Chondrocyte (in vitro differentiated cells): ENCODE data around the gene DMRTC2. TPM values are rescaled to one million over a fixed set of nuclear protein-coding genes. Genes with fewer than 3 reads are reported as not detected.

ENCODE experiments used
- DNase-seq: peaks from one replicate; pipeline ENCODE4 v3.0.0; 2021; ENCODE audit warnings: mixed read lengths, low spot score
- H3K27ac Mint-ChIP-seq: one replicate; pipeline ENCODE4 v1.8.0; 2021; ENCODE audit warnings: mild to moderate bottlenecking, moderate library complexity, mixed read lengths; ENCODE audit not compliant: unreplicated experiment
- H3K27me3 Mint-ChIP-seq: 2 replicates; pipeline ENCODE4 v1.8.0; 2021; ENCODE audit warnings: low read depth, mixed read lengths
- H3K36me3 Mint-ChIP-seq: 2 replicates; pipeline ENCODE4 v1.8.0; 2021; ENCODE audit warnings: low read depth, mixed read lengths
- H3K4me1 Mint-ChIP-seq: 2 replicates; pipeline ENCODE4 v1.8.0; 2021; ENCODE audit warnings: low read depth, mild to moderate bottlenecking, mixed read lengths
- H3K4me3 Mint-ChIP-seq: one replicate; pipeline ENCODE4 v1.8.0; 2021; ENCODE audit warnings: mild to moderate bottlenecking, moderate library complexity, mixed read lengths; ENCODE audit not compliant: unreplicated experiment
- H3K9me3 Mint-ChIP-seq: 2 replicates; pipeline ENCODE4 v1.8.0; 2021; ENCODE audit warnings: low read depth, mixed read lengths
- total RNA-seq: library from RNA; stranded (reverse); gene quantifications from 3 replicates; pipeline ENCODE4 v1.2.1, GENCODE V29; 2021
- TF ChIP-seq, protein P1 (sequence below): fragments of 200-600 bp; sonication (generic); IDR thresholded peaks from 2 replicates; pipeline ENCODE4 v1.5.0; 2021; ENCODE audit warnings: antibody characterized with exemption, mild to moderate bottlenecking, moderate library complexity

Gene DMRTC2
- total RNA-seq, 1 donor from 2014 or later = not detected

DNA sequence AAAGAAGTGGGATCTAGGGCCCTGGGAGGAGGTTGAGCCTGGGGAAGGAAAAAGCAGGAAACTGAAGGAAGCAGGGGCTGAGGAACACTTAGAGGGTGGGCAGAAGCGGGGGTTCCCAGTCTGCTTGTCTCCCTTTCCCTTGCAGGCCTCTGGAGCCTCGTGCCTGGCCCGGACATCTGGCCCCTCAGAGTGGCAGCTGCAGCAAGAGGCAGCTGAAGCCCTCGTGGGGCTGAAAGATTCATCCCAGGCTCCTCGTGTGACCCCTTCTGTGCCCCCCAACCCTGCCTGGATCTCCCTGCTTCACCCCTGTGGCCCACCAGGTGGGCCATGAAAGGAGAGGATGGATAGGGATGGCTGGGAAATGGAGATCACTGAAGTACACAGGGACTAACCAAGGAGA, 5.5 kb downstream of the DMRTC2 start:
- Mint-ChIP-seq H3K4me3 (no peak overlapping the region), H3K9me3 (no peaks in the 10 kb centered on the region), H3K36me3 (no peaks in the 10 kb centered on the region), H3K4me1 (no peaks in the 10 kb centered on the region), H3K27ac (no peak overlapping the region), H3K27me3 (peaks cover 54% of the 10 kb centered on the region)
- DNase-seq = peak; percentile 62
- TF ChIP-seq, protein P1, sequence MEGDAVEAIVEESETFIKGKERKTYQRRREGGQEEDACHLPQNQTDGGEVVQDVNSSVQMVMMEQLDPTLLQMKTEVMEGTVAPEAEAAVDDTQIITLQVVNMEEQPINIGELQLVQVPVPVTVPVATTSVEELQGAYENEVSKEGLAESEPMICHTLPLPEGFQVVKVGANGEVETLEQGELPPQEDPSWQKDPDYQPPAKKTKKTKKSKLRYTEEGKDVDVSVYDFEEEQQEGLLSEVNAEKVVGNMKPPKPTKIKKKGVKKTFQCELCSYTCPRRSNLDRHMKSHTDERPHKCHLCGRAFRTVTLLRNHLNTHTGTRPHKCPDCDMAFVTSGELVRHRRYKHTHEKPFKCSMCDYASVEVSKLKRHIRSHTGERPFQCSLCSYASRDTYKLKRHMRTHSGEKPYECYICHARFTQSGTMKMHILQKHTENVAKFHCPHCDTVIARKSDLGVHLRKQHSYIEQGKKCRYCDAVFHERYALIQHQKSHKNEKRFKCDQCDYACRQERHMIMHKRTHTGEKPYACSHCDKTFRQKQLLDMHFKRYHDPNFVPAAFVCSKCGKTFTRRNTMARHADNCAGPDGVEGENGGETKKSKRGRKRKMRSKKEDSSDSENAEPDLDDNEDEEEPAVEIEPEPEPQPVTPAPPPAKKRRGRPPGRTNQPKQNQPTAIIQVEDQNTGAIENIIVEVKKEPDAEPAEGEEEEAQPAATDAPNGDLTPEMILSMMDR = no peak

GRCh38 chr19:41851456-41851855, 6.6 kb downstream of the DMRTC2 start:
- DNase-seq = peak; percentile 17
- no peaks in the 10 kb centered on the region for H3K4me1 Mint-ChIP-seq
- no peak overlapping the region for H3K27ac Mint-ChIP-seq
- no peaks in the 10 kb centered on the region for H3K36me3 Mint-ChIP-seq
- TF ChIP-seq, protein P1 = no peak
- H3K4me3 Mint-ChIP-seq = no peak overlapping the region
- no peaks in the 10 kb centered on the region for H3K9me3 Mint-ChIP-seq
- peaks cover 58% of the 10 kb centered on the region for H3K27me3 Mint-ChIP-seq

DNA sequence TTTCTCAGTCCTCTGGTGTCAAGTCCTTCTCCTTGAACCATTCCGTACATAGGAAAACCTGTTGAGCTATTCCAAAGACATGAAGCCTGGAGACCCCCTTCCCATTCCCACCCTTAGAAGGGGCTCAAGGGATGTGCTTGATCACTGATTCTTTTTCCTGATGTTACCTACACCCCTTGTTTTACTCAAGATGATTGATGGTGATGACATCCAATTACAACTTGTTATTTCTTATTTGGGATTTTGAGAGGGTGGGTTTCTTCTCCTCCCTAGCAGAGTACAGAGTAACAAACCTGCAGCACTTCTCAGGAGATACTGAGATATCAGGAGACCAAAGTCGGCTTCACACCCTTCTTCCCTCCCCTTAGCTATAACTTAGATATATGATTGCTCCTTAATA, 8.5 kb downstream of the DMRTC2 start:
- no peaks in the 10 kb centered on the region for H3K4me1 Mint-ChIP-seq
- no peaks in the 10 kb centered on the region for H3K9me3 Mint-ChIP-seq
- no peak for DNase-seq
- peaks cover 58% of the 10 kb centered on the region for H3K27me3 Mint-ChIP-seq
- H3K4me3 Mint-ChIP-seq = no peak overlapping the region
- H3K27ac Mint-ChIP-seq = no peak overlapping the region
- no peaks in the 10 kb centered on the region for H3K36me3 Mint-ChIP-seq
- TF ChIP-seq, protein P1 = no peak

DNA sequence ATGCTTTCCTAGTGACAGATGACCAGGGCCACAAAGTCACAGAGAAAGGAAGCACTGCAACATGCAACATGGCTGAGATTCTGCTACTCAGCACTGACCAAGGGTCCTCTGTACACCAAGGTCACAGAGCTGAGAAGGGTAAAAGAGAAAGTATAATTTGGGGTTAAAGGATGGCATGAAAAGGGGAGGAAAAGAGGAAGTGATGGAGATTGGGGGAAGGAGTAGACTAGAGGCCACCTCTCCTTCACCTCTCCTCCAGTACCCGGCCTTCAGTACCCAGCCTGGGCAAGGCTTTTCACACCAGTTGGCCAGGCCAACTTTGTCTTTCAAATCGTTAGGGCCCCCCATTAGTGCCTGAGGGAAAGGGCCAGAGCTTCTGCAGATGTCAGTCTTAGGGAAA, 8.9 kb downstream of the DMRTC2 start:
- Mint-ChIP-seq H3K9me3 (no peaks in the 10 kb centered on the region), H3K4me3 (no peak overlapping the region), H3K36me3 (no peaks in the 10 kb centered on the region), H3K4me1 (no peaks in the 10 kb centered on the region), H3K27me3 (peaks cover 54% of the 10 kb centered on the region), H3K27ac (no peak overlapping the region)
- peak; percentile 30 for DNase-seq
- TF ChIP-seq, protein P1 = no peak

GRCh38 chr19:41859213-41859617, 14.4 kb downstream of the DMRTC2 start:
- peak; percentile 51 for DNase-seq
- H3K27ac Mint-ChIP-seq = peak overlapping the region; percentile 99
- H3K36me3 Mint-ChIP-seq = peaks cover 30% of the 10 kb centered on the region
- no peaks in the 10 kb centered on the region for H3K9me3 Mint-ChIP-seq
- peaks cover 15% of the 10 kb centered on the region for H3K27me3 Mint-ChIP-seq
- peaks cover 39% of the 10 kb centered on the region for H3K4me1 Mint-ChIP-seq
- TF ChIP-seq, protein P1 = no peak
- H3K4me3 Mint-ChIP-seq = peak overlapping the region; percentile 96
